NT2/D1 (cell line): ENCODE measurements around the gene ANKRD36.
"Not testable (repeated sequence)": the region's sequence is repeated elsewhere in the genome, so short reads cannot be mapped to it uniquely, and the experiment has no call there.

Source experiments
- DNase-seq: peaks from one replicate; pipeline ENCODE4 v3.0.0-alpha.2; 2011; ENCODE audit warnings: low read depth, low spot score
- H3K27me3 ChIP-seq: 2 replicates; pipeline ENCODE4 v1.6.0; 2011; ENCODE audit warnings: mild to moderate bottlenecking; ENCODE audit not compliant: insufficient read length, insufficient read depth
- H3K36me3 ChIP-seq: 2 replicates; pipeline ENCODE4 v1.6.1; 2011; ENCODE audit warnings: mild to moderate bottlenecking, low read length, mixed read lengths; ENCODE audit not compliant: insufficient read depth, insufficient read length
- H3K4me1 ChIP-seq: 2 replicates; pipeline ENCODE4 v1.5.1; 2011; ENCODE audit not compliant: insufficient read depth, insufficient read length
- H3K4me3 ChIP-seq: 2 replicates; pipeline ENCODE4 v1.5.1; 2011; ENCODE audit warnings: low read depth; ENCODE audit not compliant: insufficient read length
- H3K9ac ChIP-seq: 2 replicates; pipeline ENCODE4 v1.6.0; 2011; ENCODE audit warnings: low read depth; ENCODE audit not compliant: insufficient read length
- H3K9me3 ChIP-seq: 2 replicates; pipeline ENCODE4 v1.5.1; 2011; ENCODE audit warnings: mild to moderate bottlenecking, low read length; ENCODE audit not compliant: insufficient read depth

The ANKRD36 gene

GRCh38 chr2:97144016-97144415 lies 31.1 kb downstream of the ANKRD36 start:
- not testable (repeated sequence) for DNase-seq, H3K9ac ChIP-seq, H3K27me3 ChIP-seq

DNA sequence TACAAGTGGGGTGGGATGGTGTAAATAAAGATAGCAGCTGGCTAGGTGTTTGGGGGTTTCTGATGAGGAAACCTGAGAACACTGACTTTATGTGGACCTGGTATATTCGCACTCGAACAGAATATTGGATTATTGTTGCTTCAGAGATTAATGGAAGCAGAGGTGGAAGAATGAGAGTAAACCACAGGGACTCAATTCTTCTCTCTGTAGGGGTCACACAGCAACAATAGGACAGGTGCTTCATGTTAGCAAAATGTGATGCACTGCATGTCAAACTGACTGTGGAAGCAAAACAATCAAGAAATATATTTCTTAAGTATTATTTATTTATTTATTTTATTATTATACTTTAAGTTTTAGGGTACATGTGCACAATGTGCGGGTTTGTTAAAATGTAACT lies 53.6 kb downstream of the ANKRD36 start:
- not testable (repeated sequence) for H3K4me3 ChIP-seq, DNase-seq, H3K36me3 ChIP-seq, H3K9ac ChIP-seq, H3K27me3 ChIP-seq, H3K4me1 ChIP-seq, H3K9me3 ChIP-seq

More at GRCh38 chr2:97144016-97144415, 31.1 kb downstream of the ANKRD36 start:
- H3K4me1 ChIP-seq, H3K36me3 ChIP-seq, H3K4me3 ChIP-seq, H3K9me3 ChIP-seq: not testable (repeated sequence)

DNA sequence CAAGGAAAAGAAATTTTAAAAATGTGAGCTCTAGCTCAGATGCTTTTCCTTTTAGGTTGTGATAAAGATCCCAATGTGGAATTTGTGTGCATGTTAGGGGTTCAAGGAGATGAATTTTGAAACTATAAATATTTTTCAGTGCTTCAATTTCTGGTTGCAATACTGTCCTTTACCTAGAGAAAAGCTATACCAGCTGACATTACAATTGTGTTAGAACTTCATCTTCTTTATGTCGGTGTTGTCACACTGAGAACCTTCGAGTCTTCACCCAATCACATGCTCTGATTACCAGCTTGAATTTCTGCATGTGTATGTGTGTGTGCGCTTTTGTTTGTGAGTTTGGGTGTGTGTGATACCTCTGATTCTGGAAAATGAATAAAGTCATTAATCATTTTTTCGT lies 55.0 kb downstream of the ANKRD36 start:
- not testable (repeated sequence) for H3K36me3 ChIP-seq, H3K9ac ChIP-seq, H3K4me3 ChIP-seq, H3K27me3 ChIP-seq, H3K9me3 ChIP-seq, H3K4me1 ChIP-seq, DNase-seq

DNA sequence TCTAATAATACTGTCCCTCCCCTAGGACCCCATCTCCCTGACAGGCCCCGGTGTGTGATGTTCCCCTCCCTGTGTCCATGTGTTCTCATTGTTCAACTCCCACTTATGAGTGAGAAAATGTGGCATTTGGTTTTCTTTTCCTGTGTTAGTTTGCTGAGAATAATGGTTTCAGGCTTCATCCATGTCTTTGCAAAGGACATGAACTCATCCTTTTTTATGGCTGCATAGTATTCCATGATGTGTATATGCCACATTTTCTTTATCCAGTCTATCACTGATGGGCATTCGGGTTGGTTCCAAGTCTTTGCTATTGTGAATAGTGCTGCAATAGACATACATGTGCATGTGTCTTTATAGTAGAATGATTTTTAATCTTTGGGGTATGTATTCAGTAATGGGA lies 55.6 kb downstream of the ANKRD36 start:
- H3K36me3 ChIP-seq, DNase-seq, H3K4me1 ChIP-seq, H3K9me3 ChIP-seq, H3K9ac ChIP-seq, H3K4me3 ChIP-seq, H3K27me3 ChIP-seq: not testable (repeated sequence)

DNA sequence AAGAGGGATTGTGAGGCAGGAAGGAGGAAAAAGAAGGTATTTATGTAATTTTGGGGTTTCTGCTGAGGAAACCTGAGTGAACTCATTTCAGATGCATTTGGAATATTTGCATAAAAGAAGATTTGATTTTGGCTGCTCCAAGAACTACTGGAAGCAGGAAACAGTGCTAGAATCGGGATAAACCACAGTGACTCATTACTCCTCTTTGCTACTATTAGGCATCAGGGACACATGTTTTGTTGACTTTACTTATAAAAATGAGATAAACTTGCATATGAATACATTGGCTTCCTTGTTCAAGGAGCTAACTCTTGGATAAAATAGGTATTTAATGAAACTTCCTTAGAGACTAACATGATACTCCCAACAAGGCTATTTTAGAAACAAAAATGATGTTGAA lies 67.4 kb downstream of the ANKRD36 start:
- not testable (repeated sequence) for H3K36me3 ChIP-seq, H3K9me3 ChIP-seq, H3K4me3 ChIP-seq, DNase-seq, H3K27me3 ChIP-seq, H3K9ac ChIP-seq, H3K4me1 ChIP-seq

- H3K4me1 ChIP-seq, H3K9me3 ChIP-seq, H3K9ac ChIP-seq, DNase-seq, H3K4me3 ChIP-seq, H3K27me3 ChIP-seq: not testable (repeated sequence)
- H3K36me3 ChIP-seq, result peaks cover 40% of the 10 kb centered on the region
These were observed 82.4 kb downstream of the ANKRD36 start for GRCh38 chr2:97195349-97195748.

DNA sequence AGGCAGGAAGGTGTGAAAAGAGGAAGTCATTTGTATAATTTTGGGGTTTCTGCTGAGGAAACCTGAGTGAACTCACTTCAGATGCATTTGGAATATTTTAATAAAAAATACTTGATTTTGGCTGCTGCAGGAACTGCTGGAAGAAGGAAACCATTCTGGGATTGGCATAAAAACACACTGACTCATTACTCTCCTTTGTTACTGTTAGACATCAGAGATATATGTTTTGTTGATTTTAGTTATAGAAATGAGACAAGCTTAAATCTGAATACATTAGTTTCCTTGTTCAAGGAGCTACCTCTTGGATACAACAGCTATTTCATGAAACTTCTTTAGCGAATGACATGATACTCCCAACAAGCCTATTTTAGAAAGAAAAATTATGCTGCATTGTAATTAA lies 84.3 kb downstream of the ANKRD36 start:
- not testable (repeated sequence) for H3K9ac ChIP-seq, H3K4me1 ChIP-seq, DNase-seq, H3K9me3 ChIP-seq, H3K27me3 ChIP-seq, H3K4me3 ChIP-seq
- H3K36me3 ChIP-seq, result peaks cover 36% of the 10 kb centered on the region

GRCh38 chr2:97200887-97201286 lies 87.9 kb downstream of the ANKRD36 start:
- not testable (repeated sequence) for H3K4me3 ChIP-seq, DNase-seq

GRCh38 chr2:97202643-97203250 lies 89.8 kb downstream of the ANKRD36 start:
- H3K27me3 ChIP-seq, DNase-seq, H3K4me1 ChIP-seq, H3K9me3 ChIP-seq, H3K4me3 ChIP-seq, H3K9ac ChIP-seq: not testable (repeated sequence)
- H3K36me3 ChIP-seq, result peaks cover 25% of the 10 kb centered on the region

More at GRCh38 chr2:97200887-97201286, 87.9 kb downstream of the ANKRD36 start:
- not testable (repeated sequence) for H3K4me1 ChIP-seq, H3K27me3 ChIP-seq, H3K9ac ChIP-seq, H3K9me3 ChIP-seq
- H3K36me3 ChIP-seq, result peaks cover 36% of the 10 kb centered on the region
